H1 (cell line): ENCODE results near the gene MED12L.

Experiments used
- EP300 ChIP-seq, 2 experiments: IDR thresholded peaks; 1 replicate in 1 of 2; 2 replicates in 1 of 2; pipeline ENCODE4 v1.6.1; 2011 to 2012; ENCODE audit warnings: low read depth in 2 of 2, low read length in 2 of 2, mild to moderate bottlenecking in 2 of 2, borderline replicate concordance in 1 of 2, inconsistent platforms in 1 of 2, moderate library complexity in 1 of 2
- HDAC2 ChIP-seq, 2 experiments: fragments of 300-600 bp in 1 of 2; sonication (generic) in 1 of 2; IDR thresholded peaks; 2 replicates each; pipeline ENCODE4 v1.6.1; 2011 to 2012; ENCODE audit warnings: low read depth in 2 of 2, low read length in 2 of 2, mild to moderate bottlenecking in 2 of 2, moderate library complexity in 2 of 2, borderline replicate concordance in 1 of 2, inconsistent platforms in 1 of 2

DNA sequence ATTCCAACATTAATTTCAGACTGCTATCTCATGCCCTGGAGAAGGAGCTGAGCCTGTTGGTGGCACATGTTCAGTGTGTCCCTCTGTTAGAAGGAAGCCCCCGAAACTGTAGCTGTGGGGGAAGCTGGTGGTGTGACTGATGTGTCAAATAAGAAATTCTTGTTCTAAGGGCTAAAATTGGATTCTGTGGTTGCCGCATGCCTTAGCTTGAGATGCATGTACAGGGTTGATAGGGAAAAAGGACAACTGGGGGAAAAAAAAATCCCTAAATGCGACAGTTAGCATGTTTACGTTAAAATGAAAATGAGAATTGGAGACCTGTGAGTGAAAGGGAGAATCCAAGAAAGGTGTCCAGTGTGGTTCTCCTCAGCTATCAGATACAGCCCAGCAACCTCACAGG, 58.6 kb downstream of the MED12L start:
- no peak for TF ChIP-seq EP300 (IDR thresholded peaks at IDR 0.05; ENCODE audit: borderline replicate concordance in 1 of 2, low read depth in 2 of 2, low read length in 2 of 2)
- no peak for TF ChIP-seq HDAC2 (IDR thresholded peaks at IDR 0.05; ENCODE audit: borderline replicate concordance in 1 of 2, low read depth in 2 of 2, low read length in 2 of 2)
